ENCODE data around the gene PRPF18.

The PRPF18 gene

GRCh38 chr10:13604357-13605040 lies 17.7 kb downstream of the PRPF18 start:
- DNase-seq (ENCODE audit: low read depth) = no peak

DNA sequence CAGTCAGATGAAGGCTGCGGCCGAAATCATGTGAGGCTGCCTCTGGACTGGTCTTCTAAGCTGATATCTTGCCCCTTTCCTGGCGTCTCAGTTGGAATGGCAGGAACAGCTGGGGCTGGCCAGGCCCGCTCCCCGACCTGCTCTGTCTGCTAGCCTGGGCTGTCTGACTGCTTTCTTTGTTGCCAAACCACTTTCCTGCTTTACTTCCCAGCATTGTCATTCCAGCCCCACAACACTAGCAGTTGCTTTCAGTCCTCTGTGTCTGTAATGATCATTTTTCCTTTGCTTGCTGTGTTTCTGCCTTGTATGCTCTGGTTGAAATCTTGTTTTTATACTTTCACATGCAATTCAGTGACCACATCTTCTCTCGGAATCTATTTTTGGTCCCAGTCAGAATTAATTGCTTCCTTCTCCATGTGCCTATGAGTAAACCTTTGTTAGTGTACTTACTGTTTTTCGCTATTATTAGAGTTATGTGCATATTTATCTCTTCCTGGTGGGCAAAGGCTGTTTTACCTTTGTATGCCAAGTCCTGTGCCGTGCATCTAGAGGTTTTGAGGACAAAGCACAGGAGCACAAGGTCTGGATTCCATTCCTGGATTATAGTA lies 21.6 kb downstream of the PRPF18 start:
- DNase-seq (ENCODE audit: low read depth) = no peak

- DNase-seq (ENCODE audit: low read depth) = no peak
Measured at GRCh38 chr10:13612654-13613373, 26.0 kb downstream of the PRPF18 start.

GRCh38 chr10:13613519-13613918 lies 26.8 kb downstream of the PRPF18 start:
- DNase-seq (ENCODE audit: low read depth) = no peak

- no peak for DNase-seq (ENCODE audit: low read depth)
Measured at GRCh38 chr10:13614530-13615332, 28.0 kb downstream of the PRPF18 start.

GRCh38 chr10:13615650-13616300 lies 29.0 kb downstream of the PRPF18 start:
- DNase-seq (ENCODE audit: low read depth) = no peak

DNA sequence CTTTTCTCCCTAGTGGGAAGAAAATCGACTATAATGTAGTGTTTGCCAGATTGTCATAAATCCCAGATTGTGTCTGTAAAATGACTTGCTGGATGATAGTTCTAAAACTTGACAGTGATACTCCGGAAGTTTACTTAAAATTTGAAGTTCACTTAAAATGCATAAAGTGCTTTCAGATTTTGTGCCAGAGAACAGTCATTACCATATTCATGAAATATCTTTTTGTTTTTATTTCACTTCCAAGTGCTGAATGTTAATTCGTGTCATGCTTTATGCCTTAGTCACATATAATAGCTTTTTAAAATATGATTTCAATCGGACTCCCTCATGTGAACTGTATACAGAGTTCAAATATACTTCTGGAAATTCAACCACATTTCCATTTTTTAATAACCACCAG lies 30.4 kb downstream of the PRPF18 start:
- no peak for DNase-seq (ENCODE audit: low read depth)

DNA sequence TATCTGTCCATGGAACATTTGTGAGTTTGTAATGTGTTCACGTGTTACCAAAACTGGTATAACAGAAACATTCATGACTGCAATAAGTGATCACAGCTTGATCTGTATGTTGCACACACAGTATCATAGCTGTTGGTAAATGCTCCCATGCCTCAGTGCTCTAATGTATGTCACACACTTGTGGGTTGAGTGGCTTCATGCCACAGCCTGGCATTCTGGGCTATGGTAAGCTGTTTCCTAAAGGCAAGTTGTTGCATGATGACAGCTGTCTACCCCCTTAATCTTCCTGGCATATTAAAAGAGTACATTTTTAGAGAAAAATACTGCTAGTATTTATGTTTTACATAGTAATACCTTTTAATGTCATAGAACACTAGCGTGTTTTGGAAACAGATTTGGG lies 35.2 kb downstream of the PRPF18 start:
- no peak for DNase-seq (ENCODE audit: low read depth)

DNA sequence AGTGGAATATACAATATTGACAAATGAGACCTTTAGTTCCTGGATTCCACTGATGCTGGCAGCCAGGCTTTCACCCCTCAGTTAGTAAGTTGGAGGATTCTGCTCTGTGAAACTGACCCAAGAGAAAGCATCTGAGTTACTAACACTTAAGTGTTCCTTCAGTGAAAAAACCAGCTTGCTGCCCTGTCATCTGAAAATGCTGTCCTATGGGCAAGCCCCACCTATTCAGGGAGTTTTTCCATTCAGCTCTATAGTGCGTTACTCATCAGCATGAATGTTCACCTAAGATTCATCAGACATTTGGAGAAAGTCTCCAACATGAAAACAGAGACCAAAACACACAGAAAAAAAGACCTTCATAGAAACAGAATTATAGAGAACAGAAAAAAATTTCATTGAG lies 37.9 kb downstream of the PRPF18 start:
- no peak for DNase-seq (ENCODE audit: low read depth)

GRCh38 chr10:13627459-13628310 lies 40.9 kb downstream of the PRPF18 start:
- no peak for DNase-seq (ENCODE audit: low read depth)

GRCh38 chr10:13628661-13629060 lies 41.9 kb downstream of the PRPF18 start:
- DNase-seq (ENCODE audit: low read depth) = no peak

DNA sequence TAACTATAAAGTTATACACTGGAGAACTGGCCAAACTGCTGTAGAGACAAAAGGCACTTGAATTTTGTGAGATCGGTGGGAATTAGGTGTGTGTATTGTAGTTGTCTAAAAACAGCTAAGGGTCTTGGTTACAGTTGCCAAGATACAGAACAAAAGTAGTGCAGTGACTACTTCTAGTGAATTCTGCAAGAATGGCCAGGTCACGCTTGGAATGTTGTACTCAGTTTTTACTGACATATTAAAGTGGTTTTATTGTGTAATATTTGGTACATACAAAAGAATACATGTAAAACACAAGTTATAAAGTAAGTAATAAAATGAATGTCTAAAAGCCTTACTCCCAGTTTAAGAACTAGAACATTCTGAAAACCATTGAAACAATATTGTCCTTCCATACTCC lies 42.4 kb downstream of the PRPF18 start:
- no peak for DNase-seq (ENCODE audit: low read depth)

DNA sequence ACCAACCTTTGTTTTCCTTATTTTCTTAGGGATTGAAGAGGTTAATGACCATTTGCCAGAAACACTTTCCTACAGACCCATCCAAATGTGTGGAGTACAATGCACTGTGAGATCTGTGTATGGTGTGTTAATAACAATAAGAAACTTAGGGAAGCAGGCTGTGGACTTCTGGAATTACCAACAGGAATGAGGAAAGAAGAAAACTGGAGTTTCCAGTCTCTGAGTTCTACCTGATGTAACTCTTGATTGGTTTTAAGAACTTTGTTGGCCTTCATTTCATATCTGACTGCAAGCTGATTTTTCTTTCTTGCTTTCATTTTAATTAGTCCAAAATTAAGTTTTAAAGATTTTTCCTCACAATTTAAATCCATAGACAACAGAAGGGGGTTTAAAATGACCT lies 43.5 kb downstream of the PRPF18 start:
- no peak for DNase-seq (ENCODE audit: low read depth)

DNA sequence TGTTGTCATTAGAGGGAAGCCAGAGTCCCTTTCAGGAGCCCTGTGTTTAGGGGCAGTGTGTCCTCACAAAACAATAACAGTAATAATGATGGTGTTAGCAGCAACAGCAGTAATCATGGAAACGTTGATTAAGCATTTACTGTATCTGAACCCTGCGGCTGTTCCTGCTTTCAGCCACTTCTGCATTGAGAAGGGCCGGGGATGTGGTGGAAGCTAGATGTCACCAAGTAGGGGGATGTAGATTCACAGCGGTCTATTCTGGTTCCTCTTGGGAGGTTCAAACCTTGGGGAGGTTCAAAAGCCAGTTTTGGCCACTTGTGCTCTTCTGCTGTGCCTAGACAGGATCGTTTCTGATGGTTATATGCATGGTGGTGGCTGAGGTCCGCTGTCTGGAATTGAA lies 44.8 kb downstream of the PRPF18 start:
- DNase-seq (ENCODE audit: low read depth) = no peak

- no peak for DNase-seq (ENCODE audit: low read depth)
Measured at GRCh38 chr10:13632440-13632839, 45.7 kb downstream of the PRPF18 start.

DNA sequence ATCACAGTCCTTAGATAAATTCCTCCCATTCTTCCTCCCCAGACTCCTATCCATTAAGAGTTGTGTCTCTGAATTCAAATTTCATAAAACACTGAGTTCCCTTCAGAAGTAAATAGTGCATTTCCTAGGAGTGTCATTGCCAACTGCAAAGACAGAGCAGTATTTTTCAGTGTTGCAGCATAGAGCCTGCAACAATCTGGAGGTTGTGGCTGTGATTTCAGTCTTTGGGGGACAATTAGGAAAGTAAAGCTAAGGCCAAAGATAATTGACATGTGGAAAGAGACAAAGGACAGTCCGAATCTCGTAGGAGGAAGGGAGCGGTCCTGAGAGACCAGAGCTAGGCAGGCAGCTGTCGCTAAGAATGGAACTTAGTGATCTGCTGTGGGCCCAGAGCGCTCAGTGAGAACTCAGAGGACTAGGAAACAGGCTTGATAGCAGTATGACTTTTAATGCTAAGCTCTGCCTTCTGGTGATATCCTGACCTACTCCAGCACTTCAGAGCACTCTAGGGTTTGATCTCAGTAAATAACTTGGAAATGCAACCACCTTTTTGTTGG lies 46.2 kb downstream of the PRPF18 start:
- no peak for DNase-seq (ENCODE audit: low read depth)

DNA sequence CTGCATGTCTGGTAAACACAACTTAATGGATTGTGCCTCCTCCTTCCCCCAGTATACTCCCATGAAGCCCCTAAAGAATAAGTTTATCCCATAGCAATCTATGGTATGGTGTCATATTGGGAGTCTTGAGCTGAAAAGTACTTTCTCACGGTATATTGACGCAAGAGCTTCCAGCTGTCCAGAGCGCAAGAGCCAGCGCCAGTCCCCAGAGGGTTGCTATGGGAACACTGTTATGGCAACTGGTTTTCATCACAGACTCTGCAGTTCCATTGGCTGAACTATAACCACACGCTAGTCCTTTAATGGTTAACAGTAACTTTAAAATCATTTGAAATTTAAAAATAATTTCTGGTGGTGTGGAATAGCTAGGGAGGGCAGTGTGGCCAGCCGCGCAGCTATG lies 46.9 kb downstream of the PRPF18 start:
- no peak for DNase-seq (ENCODE audit: low read depth)

- no peak for DNase-seq (ENCODE audit: low read depth)
Measured at GRCh38 chr10:13634207-13634606, 47.4 kb downstream of the PRPF18 start.

DNA sequence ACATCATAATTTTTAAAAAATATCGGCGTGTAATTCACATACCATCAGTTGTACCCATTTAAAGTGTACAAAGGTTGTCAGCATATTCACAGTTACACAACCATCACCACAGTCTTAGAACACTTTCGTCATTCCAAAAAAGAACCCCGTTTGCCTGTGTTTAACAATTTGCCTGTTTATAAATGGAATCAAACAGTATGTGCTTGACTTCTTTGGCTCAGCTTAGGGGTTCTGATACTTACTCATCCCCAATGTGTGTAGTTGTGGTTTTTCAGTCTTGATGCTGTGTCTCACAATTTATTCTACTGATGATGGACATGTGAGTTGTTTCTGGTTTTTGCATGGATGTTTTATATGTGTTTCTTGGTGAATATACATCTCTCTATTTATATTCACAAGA lies 50.0 kb downstream of the PRPF18 start:
- DNase-seq (ENCODE audit: low read depth) = no peak

DNA sequence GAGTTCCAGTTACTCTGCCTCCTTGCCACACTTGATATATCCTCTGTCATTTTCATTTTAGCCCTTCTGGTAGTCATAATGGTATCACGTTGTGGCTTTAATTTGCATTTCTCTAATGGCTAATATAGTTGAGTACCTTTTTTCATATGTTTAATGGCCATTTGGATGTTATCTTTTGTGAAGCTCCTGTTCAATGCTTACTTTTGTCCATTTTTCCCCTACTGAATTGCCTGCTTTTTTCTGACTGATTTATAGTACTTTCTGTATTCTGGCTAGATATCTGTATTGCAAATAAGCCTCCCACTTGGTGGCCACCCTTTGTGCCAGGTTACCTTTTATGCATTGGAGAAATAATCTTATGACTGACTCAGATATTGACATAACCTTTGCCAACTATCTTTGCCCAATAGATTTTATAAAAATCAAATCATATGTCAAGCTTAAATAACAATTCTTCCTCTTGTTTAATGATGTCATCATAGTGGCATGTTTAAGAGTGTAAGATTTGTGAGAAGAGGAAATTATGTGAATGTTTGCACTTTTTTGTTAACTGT lies 50.6 kb downstream of the PRPF18 start:
- DNase-seq (ENCODE audit: low read depth) = no peak

GRCh38 chr10:13637894-13638293 lies 51.1 kb downstream of the PRPF18 start:
- DNase-seq (ENCODE audit: low read depth) = no peak
